CD4-positive, alpha-beta T cell treated with Interleukin-4 for 4 hours (primary cell): ENCODE data around the gene APRT.

Source experiments
- DNase-seq: peaks from one replicate; pipeline ENCODE4 v3.0.0-alpha.2; 2020

Gene APRT

GRCh38 chr16:88769617-88770460, 41.9 kb downstream of the APRT start:
- DNase-seq: no peak

GRCh38 chr16:88768071-88768783, 43.5 kb downstream of the APRT start:
- no peak for DNase-seq

GRCh38 chr16:88767546-88768070, 44.1 kb downstream of the APRT start:
- DNase-seq: no peak

GRCh38 chr16:88766975-88767374, 44.8 kb downstream of the APRT start:
- no peak for DNase-seq

GRCh38 chr16:88764913-88765349, 46.8 kb downstream of the APRT start:
- DNase-seq: no peak

- no peak for DNase-seq
Observed at GRCh38 chr16:88764080-88764479, 47.6 kb downstream of the APRT start.

- DNase-seq: no peak
Observed at GRCh38 chr16:88763502-88764053, 48.1 kb downstream of the APRT start.

GRCh38 chr16:88762941-88763340, 48.8 kb downstream of the APRT start:
- DNase-seq: no peak

GRCh38 chr16:88762258-88762870, 49.4 kb downstream of the APRT start:
- no peak for DNase-seq

GRCh38 chr16:88761830-88762229, 49.9 kb downstream of the APRT start:
- no peak for DNase-seq

- no peak for DNase-seq
Observed at GRCh38 chr16:88761143-88761534, 50.6 kb downstream of the APRT start.

- DNase-seq: no peak
Observed at GRCh38 chr16:88760424-88761142, 51.1 kb downstream of the APRT start.

- DNase-seq: no peak
Observed at GRCh38 chr16:88759976-88760350, 51.8 kb downstream of the APRT start.
